Activated T-cell treated with anti-CD3 and anti-CD28 coated beads, Interleukin-2, amount 50 U/mL, for 48 hours (primary cell): ENCODE measurements around the gene ERGIC3.
"Not testable (repeated sequence)": the region's sequence is repeated elsewhere in the genome, so short reads cannot be mapped to it uniquely, and the experiment has no call there.

Experiments
- DNase-seq, 2 experiments: peaks; one replicate each; pipeline ENCODE4 v3.0.0-alpha.2; 2020

The ERGIC3 gene

GRCh38 chr20:35541783-35542662 lies at the start of gene ERGIC3:
TSS of gene ERGIC3 (plus strand) at chr20:35542078. CDS start at chr20:35542098, 20 bp downstream.
- DNase-seq = peak; percentile 99

- DNase-seq = no peak
Observed at GRCh38 chr20:35492352-35492751, 49.5 kb upstream of the ERGIC3 start.

- DNase-seq = no peak
Observed at GRCh38 chr20:35496481-35496880, 45.4 kb upstream of the ERGIC3 start.

DNA sequence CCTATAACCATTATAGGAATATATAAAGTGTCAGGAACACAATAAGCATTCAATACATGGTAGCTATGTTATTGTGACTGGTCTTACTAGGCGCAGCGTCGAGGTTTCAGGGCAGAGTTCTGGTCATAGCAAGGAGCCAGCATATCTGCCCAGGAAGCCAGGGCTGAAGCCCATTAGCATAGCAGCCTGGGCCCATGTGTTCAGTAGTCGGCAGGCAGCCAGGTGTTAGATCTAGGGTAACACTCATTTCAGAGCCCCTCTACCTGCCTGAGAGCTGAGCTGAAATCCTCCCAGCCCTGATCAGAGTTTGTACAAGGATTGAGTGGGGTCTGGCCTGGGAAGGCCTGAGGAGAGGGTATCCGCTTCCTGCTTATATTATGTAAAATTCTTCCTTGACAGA lies 44.6 kb upstream of the ERGIC3 start:
- DNase-seq = no peak

GRCh38 chr20:35497780-35498189 lies 44.1 kb upstream of the ERGIC3 start:
- DNase-seq = no peak

DNA sequence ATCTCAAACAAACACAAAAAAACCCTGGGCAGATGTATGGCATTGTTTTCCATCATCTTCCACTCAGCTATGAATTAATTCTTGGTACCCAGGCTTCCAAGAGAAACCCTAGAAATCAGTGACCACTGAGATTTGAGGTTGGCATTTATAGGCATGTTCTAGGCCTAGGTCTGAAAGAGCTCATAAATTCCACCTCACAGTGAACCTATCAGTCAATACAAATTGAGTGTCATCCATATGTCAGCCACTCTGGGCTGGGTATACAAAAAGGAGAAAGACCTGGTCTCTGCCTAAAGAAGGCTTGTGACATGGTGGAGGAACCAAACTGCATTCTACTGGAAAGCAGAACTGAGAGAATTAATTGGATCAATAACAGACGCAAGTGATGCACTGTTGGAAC lies 42.6 kb upstream of the ERGIC3 start:
- DNase-seq = no peak

GRCh38 chr20:35502352-35502751 lies 39.5 kb upstream of the ERGIC3 start:
- DNase-seq = no peak

DNA sequence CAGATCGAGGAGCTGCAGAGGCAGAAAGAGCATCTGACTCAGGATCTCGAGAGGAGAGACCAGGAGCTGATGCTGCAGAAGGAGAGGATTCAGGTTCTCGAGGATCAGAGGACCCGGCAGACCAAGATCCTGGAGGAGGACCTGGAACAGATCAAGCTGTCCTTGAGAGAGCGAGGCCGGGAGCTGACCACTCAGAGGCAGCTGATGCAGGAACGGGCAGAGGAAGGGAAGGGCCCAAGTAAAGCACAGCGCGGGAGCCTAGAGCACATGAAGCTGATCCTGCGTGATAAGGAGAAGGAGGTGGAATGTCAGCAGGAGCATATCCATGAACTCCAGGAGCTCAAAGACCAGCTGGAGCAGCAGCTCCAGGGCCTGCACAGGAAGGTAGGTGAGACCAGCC lies 38.6 kb upstream of the ERGIC3 start:
- DNase-seq = no peak

DNA sequence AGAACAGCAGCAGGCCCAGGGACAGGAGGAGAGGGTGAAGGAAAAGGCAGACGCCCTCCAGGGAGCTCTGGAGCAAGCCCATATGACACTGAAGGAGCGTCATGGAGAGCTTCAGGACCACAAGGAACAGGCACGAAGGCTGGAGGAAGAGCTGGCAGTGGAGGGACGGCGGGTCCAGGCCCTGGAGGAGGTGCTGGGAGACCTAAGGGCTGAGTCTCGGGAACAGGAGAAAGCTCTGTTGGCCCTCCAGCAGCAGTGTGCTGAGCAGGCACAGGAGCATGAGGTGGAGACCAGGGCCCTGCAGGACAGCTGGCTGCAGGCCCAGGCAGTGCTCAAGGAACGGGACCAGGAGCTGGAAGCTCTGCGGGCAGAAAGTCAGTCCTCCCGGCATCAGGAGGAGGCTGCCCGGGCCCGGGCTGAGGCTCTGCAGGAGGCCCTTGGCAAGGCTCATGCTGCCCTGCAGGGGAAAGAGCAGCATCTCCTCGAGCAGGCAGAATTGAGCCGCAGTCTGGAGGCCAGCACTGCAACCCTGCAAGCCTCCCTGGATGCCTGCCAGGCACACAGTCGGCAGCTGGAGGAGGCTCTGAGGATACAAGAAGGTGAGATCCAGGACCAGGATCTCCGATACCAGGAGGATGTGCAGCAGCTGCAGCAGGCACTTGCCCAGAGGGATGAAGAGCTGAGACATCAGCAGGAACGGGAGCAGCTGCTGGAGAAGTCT lies 37.9 kb upstream of the ERGIC3 start:
- no peak for DNase-seq

GRCh38 chr20:35504751-35505150 lies 37.1 kb upstream of the ERGIC3 start:
- no peak for DNase-seq

DNA sequence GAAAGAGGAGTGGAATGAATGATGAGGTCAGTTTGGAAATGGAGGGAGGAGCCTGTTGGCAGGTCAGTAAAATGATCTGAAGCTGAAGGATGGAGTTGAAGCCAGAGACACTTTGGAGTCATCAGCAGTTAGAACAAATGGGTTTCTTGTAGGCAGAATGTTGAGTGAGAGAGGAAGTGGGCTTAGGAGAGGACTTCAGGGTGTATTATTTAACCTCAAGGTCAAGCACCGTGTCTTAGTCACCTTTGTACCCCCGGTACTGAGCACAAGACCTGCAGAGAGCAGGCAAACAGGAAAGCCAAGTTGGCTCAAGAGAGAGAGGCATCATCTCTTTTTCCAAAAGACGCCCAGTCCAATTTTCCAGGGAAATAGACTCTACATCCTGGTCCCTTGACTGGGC lies 35.7 kb upstream of the ERGIC3 start:
- DNase-seq = no peak

- no peak for DNase-seq
Observed at GRCh38 chr20:35506872-35507638, 34.8 kb upstream of the ERGIC3 start.

DNA sequence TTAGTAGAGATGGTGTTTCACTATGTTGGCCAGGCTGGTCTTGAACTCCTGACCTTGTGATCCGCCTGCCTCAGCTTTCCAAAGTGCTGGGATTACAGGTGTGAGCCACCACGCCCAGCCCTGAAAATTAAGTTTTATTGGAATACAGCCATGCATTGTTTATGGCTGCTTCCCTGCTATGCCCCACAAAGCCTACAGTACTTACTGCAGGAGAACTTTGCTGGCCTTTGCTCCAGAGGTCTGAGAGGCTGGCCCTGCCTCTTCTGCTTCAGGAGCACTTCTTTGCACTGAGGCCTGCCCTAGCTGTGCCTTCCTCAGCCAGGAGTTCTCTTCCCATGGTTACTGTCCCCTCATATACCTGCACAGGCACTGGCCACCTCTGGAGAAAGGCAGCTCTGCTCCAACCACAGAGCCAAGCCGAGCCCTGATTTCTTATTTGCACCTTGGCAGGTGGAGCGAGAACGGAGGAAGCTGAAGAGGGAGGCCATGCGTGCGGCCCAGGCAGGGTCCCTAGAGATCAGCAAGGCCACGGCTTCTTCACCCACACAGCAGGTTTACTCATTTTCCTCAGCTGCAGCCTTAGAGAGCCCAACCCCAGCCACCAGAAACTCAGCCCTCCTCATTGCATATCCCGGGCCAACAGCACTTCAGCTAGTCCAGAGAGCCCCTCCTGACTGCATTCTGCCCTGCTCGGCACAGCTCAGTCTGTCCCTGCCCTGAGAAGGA lies 33.2 kb upstream of the ERGIC3 start:
- DNase-seq = no peak

DNA sequence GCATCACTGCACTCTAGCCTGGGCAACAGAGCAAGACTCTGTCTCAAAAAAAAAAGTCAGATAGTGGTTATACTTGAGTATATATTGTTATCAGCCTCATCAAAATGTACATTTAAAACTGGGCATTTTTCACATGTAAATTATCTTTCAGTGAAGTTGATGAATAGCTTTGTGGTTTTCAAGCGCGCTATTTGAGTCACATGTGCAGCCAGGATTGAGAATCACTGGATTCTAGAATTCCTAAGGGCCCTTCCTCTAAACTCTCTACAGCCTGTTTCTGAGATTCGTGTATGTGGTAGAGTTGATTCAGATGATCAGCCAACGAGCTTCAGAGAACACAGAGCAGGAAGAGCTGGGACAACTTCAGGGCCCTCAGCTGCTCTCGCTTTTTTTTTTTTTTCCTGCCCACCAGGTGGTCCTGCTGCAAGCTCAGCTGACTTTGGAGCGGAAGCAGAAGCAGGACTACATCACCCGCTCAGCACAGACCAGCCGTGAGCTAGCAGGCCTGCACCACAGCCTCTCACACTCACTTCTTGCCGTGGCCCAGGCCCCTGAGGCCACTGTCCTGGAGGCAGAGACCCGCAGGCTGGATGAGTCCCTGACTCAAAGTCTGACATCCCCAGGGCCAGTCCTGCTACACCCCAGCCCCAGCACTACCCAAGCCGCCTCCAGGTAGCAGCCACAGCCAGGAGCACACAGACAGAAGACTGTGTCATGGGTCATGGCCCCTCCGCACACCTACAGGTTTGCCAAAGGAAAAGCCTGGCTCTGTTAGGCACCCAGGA lies 30.7 kb upstream of the ERGIC3 start:
- DNase-seq = no peak

DNA sequence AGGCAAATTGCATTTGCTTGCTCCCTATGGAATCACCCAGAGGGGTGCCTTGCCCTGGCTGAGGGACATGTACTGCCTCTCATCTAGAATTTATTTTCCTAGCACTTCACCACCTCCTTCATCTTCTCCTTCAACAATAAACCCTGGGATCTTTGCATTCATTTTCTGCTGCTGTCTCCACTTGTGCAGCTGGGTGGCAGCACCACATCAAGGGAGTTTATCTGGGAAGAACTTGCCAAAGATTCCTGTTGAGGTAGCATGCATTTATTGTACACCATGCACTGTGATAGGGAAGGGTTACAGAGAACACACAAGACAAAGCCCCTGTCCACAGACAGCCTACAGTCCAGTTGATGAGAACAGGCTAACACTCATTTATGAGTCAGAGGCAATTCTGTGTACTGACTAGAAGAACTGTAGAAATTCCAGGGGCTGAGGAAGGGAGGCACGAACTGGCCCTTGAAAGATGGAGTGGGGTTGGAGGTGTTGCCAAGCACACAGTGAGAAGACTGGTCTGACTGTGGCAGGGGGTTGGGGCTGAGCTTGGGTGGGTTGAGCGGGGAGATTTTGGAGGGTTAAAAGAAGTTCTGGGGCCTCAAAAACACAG lies 30.0 kb upstream of the ERGIC3 start:
- DNase-seq = no peak

DNA sequence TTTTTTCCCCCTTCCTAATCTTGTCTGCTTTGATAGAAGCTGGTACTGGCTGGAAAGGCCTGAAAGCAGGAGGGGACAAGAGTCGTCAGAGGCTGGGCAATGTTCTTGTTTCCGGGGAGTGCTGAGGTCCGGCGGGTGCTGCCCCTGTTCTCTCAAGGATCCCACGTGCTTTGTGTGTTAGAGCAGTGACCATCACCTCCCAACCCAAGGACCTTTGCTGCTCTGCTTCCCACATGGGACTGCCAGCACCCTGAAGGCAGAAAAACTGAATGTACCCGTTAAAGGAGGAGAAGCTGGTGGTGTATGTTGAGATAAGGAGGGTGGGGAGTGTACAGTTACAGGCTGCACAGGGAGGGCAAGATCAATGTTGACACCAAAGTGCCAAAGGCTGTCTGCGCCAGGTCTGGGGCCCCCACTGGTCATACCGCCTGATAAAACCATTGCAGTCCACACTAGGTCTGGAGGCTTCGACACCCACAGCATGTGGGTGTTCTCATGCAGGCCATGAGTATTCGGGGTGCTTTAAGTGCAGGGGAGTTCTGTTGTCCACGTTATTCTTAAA lies 27.4 kb upstream of the ERGIC3 start:
- DNase-seq = no peak

GRCh38 chr20:35515341-35515740 lies 26.5 kb upstream of the ERGIC3 start:
- DNase-seq = no peak

- no peak for DNase-seq
Observed at GRCh38 chr20:35515949-35516645, 25.8 kb upstream of the ERGIC3 start.

DNA sequence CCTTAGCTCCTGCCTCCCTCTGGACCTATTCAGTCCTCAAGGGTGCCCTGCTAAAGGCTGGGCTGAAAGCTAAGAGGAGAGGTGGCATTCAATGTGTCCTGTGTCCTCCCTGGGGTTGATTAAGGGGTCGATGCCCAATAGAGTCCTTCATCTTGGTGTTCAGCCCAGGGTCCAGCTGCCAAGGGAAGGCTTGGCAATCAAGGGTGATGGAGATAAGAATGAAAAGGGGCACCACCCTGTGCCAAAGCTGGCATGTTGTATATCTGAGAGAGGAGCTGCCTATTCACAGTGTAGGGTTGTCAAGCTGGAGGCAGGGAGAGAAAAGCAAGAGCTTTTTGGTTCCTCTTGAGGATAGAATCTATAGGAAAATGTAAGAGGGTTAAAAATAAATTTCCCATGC lies 24.8 kb upstream of the ERGIC3 start:
- no peak for DNase-seq

DNA sequence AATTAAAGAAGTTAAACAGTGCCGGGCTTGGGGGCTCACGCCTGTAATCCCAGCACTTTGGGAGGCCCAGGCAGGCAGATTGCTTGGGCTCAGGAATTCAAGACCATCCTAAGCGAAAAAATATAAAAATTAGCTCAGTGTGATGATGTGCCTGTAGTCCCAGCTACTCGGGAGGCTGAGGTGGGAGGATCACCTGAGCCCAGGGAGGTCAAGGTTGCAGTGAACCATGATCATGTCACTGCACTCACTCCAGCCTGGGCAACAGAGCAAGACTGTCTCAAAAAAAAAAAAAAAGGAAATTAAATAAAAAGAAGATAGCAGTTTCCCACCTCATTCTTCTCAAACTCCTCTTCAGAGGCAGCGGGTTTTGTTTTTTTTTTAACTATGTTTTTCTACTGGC lies 24.1 kb upstream of the ERGIC3 start:
- DNase-seq = not testable (repeated sequence)

DNA sequence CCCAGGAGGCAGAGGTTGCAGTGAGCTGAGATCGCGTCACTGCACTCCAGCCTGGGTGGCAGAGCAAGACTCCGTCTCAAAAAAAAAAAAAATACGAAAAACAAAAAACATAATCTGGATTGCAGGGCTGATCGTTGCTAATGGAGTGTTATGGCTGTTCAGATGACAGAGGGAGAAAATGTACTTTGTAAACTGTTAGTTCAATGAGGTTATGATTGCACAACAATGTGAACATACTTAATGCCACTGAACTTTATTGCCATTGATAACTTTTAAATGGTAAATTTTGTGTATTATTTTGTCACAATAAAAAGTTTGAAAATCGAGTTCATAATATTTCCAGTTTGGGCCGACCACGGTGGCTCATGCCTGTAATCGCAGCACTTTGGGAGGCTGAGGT lies 22.9 kb upstream of the ERGIC3 start:
- no peak for DNase-seq
